Activated CD4-positive, alpha-beta T cell treated with anti-CD3 and anti-CD28 coated beads, Interleukin-2, amount 50 U/mL, for 4 hours (primary cell): ENCODE results near the gene NAALADL2.
"Not testable (repeated sequence)": the region's sequence is repeated elsewhere in the genome, so short reads cannot be mapped to it uniquely, and the experiment has no call there.

Experiments
- DNase-seq, 2 experiments: peaks; one replicate each; pipeline ENCODE4 v3.0.0-alpha.2; 2020

Gene NAALADL2

GRCh38 chr3:175728566-175728965 is 869.4 kb downstream of the NAALADL2 start:
- DNase-seq = no peak

GRCh38 chr3:175729466-175729865 is 870.3 kb downstream of the NAALADL2 start:
- DNase-seq = no peak

GRCh38 chr3:175731543-175731942 is 872.4 kb downstream of the NAALADL2 start:
- no peak for DNase-seq

GRCh38 chr3:175732017-175732416 is 872.9 kb downstream of the NAALADL2 start:
- no peak for DNase-seq

GRCh38 chr3:175735866-175736265 is 876.7 kb downstream of the NAALADL2 start:
- no peak for DNase-seq

GRCh38 chr3:175737646-175738572 is 878.8 kb downstream of the NAALADL2 start:
- DNase-seq = no peak

GRCh38 chr3:175741951-175742350 is 882.8 kb downstream of the NAALADL2 start:
- DNase-seq = no peak

GRCh38 chr3:175743733-175744400 is 884.7 kb downstream of the NAALADL2 start:
- no peak for DNase-seq

GRCh38 chr3:175746308-175746707 is 887.2 kb downstream of the NAALADL2 start:
- DNase-seq = no peak

- no peak for DNase-seq
Observed at GRCh38 chr3:175748087-175748730, 889.1 kb downstream of the NAALADL2 start.

GRCh38 chr3:175749981-175750380 is 890.8 kb downstream of the NAALADL2 start:
- DNase-seq = no peak

GRCh38 chr3:175751089-175751488 is 892.0 kb downstream of the NAALADL2 start:
- DNase-seq = no peak

GRCh38 chr3:175763948-175764347 is 904.8 kb downstream of the NAALADL2 start:
- DNase-seq = no peak

- no peak for DNase-seq
Observed at GRCh38 chr3:175764722-175765121, 905.6 kb downstream of the NAALADL2 start.

- DNase-seq = no peak
Observed at GRCh38 chr3:175770426-175770825, 911.3 kb downstream of the NAALADL2 start.

- DNase-seq = no peak
Observed at GRCh38 chr3:175777495-175777894, 918.4 kb downstream of the NAALADL2 start.

- no peak for DNase-seq
Observed at GRCh38 chr3:175777965-175778364, 918.8 kb downstream of the NAALADL2 start.

- DNase-seq = no peak
Observed at GRCh38 chr3:175778994-175779393, 919.9 kb downstream of the NAALADL2 start.

- not testable (repeated sequence) for DNase-seq
Observed at GRCh38 chr3:175787109-175787508, 928.0 kb downstream of the NAALADL2 start.

- DNase-seq = no peak
Observed at GRCh38 chr3:175792245-175792644, 933.1 kb downstream of the NAALADL2 start.

- no peak for DNase-seq
Observed at GRCh38 chr3:175798326-175798725, 939.2 kb downstream of the NAALADL2 start.

- no peak for DNase-seq
Observed at GRCh38 chr3:175805825-175806224, 946.7 kb downstream of the NAALADL2 start.

- no peak for DNase-seq
Observed at GRCh38 chr3:175807175-175807574, 948.0 kb downstream of the NAALADL2 start.
